CD14-positive monocyte (primary cell): ENCODE data around the gene CYP46A1. TPM values are rescaled to one million over a fixed set of nuclear protein-coding genes. Genes with fewer than 3 reads are reported as not detected.

Experiments
- DNase-seq, 3 donors: peaks; one replicate each; pipeline ENCODE4 v3.0.0-alpha.2; 2011 to 2022
- H2AFZ ChIP-seq: 2 replicates; pipeline ENCODE4 v1.6.0; 2012; ENCODE audit warnings: mild to moderate bottlenecking, low read depth, low read length, inconsistent platforms; ENCODE audit not compliant: insufficient read depth, poor library complexity, severe bottlenecking
- H3K27ac ChIP-seq, 2 donors: 1 replicate in 1 of 2; 2 replicates in 1 of 2; pipeline ENCODE4 v1.5.1; 2012 to 2013; ENCODE audit warnings: low read length in 2 of 2, control low read depth in 1 of 2, inconsistent platforms in 1 of 2, low read depth in 1 of 2, mild to moderate bottlenecking in 1 of 2
- H3K27me3 ChIP-seq, 2 donors: one replicate each; pipeline versions ENCODE4 v1.6.0 to v1.6.1; 2011 to 2013; ENCODE audit warnings: low read length in 2 of 2; ENCODE audit not compliant: control insufficient read depth in 2 of 2, insufficient read depth in 2 of 2
- H3K36me3 ChIP-seq, 2 donors: replicated peaks in 1 of 2; 1 replicate in 1 of 2; 2 replicates in 1 of 2; pipeline versions ENCODE4 v1.5.1 to v1.6.1; 2012 to 2013; ENCODE audit warnings: low read length in 2 of 2, control low read depth in 1 of 2, inconsistent platforms in 1 of 2, mild to moderate bottlenecking in 1 of 2; ENCODE audit not compliant: insufficient read depth in 2 of 2, control insufficient read depth in 1 of 2
- H3K4me1 ChIP-seq, 2 donors: 1 replicate in 1 of 2; 2 replicates in 1 of 2; pipeline versions ENCODE4 v1.5.1 to v1.6.1; 2012 to 2013; ENCODE audit warnings: low read length in 2 of 2, control low read depth in 1 of 2, inconsistent platforms in 1 of 2, mild to moderate bottlenecking in 1 of 2, moderate library complexity in 1 of 2; ENCODE audit not compliant: insufficient read depth in 2 of 2, control insufficient read depth in 1 of 2
- H3K4me2 ChIP-seq: replicated peaks from 2 replicates; pipeline ENCODE3; 2012; ENCODE audit warnings: low read length, moderate library complexity, mild to moderate bottlenecking; ENCODE audit not compliant: poor library complexity, severe bottlenecking; ENCODE audit errors: extremely low read depth
- H3K4me3 ChIP-seq, 3 experiments: fragments of 200-600 bp in 1 of 3; sonication (generic) in 1 of 3; replicated peaks in 1 of 3; 1 replicate in 2 of 3; 2 replicates in 1 of 3; pipeline ENCODE4 v1.5.1; 2011 to 2013; ENCODE audit warnings: low read length in 3 of 3, mild to moderate bottlenecking in 3 of 3, control low read depth in 2 of 3, low read depth in 2 of 3, inconsistent platforms in 1 of 3, moderate library complexity in 1 of 3
- H3K79me2 ChIP-seq: 2 replicates; pipeline ENCODE4 v1.6.0; 2012; ENCODE audit warnings: mild to moderate bottlenecking, control low read depth, inconsistent platforms, low read length, moderate library complexity; ENCODE audit not compliant: insufficient read depth
- H3K9ac ChIP-seq: 2 replicates; pipeline ENCODE4 v1.6.0; 2017; ENCODE audit warnings: low read length, mild to moderate bottlenecking; ENCODE audit not compliant: insufficient read depth, poor library complexity, severe bottlenecking
- H3K9me3 ChIP-seq, 2 donors: replicated peaks in 1 of 2; 1 replicate in 1 of 2; 2 replicates in 1 of 2; pipeline versions ENCODE4 v1.5.1 to v1.6.1; 2012 to 2013; ENCODE audit warnings: low read length in 2 of 2, control low read depth in 1 of 2; ENCODE audit not compliant: control insufficient read depth in 1 of 2, insufficient read depth in 1 of 2
- H4K20me1 ChIP-seq: 2 replicates; pipeline ENCODE4 v1.6.0; 2012; ENCODE audit warnings: mild to moderate bottlenecking, low read length, control low read depth, moderate library complexity; ENCODE audit not compliant: insufficient read depth
- H3K27ac Mint-ChIP-seq, 7 donors: one replicate each; pipeline ENCODE4 v1.8.0; 2020; ENCODE audit warnings: mild to moderate bottlenecking in 7 of 7, mixed read lengths in 7 of 7, moderate library complexity in 6 of 7, inconsistent platforms in 2 of 7
- H3K27me3 Mint-ChIP-seq, 3 donors: one replicate each; pipeline ENCODE4 v1.8.0; 2021 to 2022; ENCODE audit warnings: low read depth in 3 of 3, mild to moderate bottlenecking in 3 of 3, mixed read lengths in 3 of 3, moderate library complexity in 3 of 3, inconsistent platforms in 1 of 3
- H3K36me3 Mint-ChIP-seq, 2 donors: one replicate each; pipeline ENCODE4 v1.8.0; 2020; ENCODE audit warnings: mixed read lengths in 2 of 2, inconsistent platforms in 1 of 2, mild to moderate bottlenecking in 1 of 2
- H3K4me1 Mint-ChIP-seq: one replicate; pipeline ENCODE4 v1.8.0; 2020; ENCODE audit warnings: mild to moderate bottlenecking, mixed read lengths
- H3K4me3 Mint-ChIP-seq, 2 donors: one replicate each; pipeline ENCODE4 v1.8.0; 2020; ENCODE audit warnings: mild to moderate bottlenecking in 2 of 2, mixed read lengths in 2 of 2, moderate library complexity in 1 of 2
- H3K9me3 Mint-ChIP-seq, 7 donors: one replicate each; pipeline ENCODE4 v1.8.0; 2020 to 2022; ENCODE audit warnings: mixed read lengths in 7 of 7, mild to moderate bottlenecking in 6 of 7, moderate library complexity in 6 of 7, inconsistent platforms in 2 of 7
- CTCF ChIP-seq: fragments of 200-600 bp; IDR thresholded peaks from one replicate; pipeline ENCODE4 v1.8.0; 2022; ENCODE audit warnings: antibody characterized with exemption, mild to moderate bottlenecking
- WGBS: methylation state at CpG from one replicate; pipeline ENCODE4 v1.1.5; 2013; ENCODE audit warnings: missing lambda C conversion rate; ENCODE audit not compliant: insufficient coverage; 5-methylcytosine and 5-hydroxymethylcytosine counted together
- intact Hi-C, 2 donors: fragments of 100-400 bp; cut with micrococcal nuclease; formaldehyde crosslinking; loops; one replicate each; pipeline versions ENCODE4 v1.15.0 to v1.15.1; 2023
- polyA plus RNA-seq, 3 donors: library from polyadenylated mRNA; depleted of rRNA in 1 of 3; unstranded in 2 of 3; stranded (reverse) in 1 of 3; fragments of 300-500 nt in 2 of 3; fragments of >200 nt in 1 of 3; fragmentation: Illumina TruSeq in 2 of 3; gene quantifications; 1 replicate in 2 of 3; 2 replicates in 1 of 3; pipeline ENCODE4 v1.2.3, GENCODE V29; 2012 to 2021

The CYP46A1 gene
- polyA plus RNA-seq, 3 donors = not detected

- Histone ChIP-seq H3K4me3 (no peak overlapping the region), H3K4me1 (peaks cover 15 to 20% of the 10 kb centered on the region in 2 donors), H3K36me3 (no peaks in the 10 kb centered on the region), H3K9ac (no peak overlapping the region), H3K4me2 (no peak overlapping the region), H2AFZ (no peak overlapping the region), H3K27ac (no peak overlapping the region), H3K27me3 (peaks cover 8 to 30% of the 10 kb centered on the region in 2 donors), H3K79me2 (no peaks in the 10 kb centered on the region), H3K9me3 (peaks cover 0 to 2% of the 10 kb centered on the region in 2 donors), H4K20me1 (no peaks in the 10 kb centered on the region)
- intact Hi-C loops = loop anchor here in 1 of 2 donors (10.0 kb wide), 1 partner anchor 508 kb away; no protein-coding TSS in a partner anchor
- no peaks in the 10 kb centered on the region for H3K36me3 Mint-ChIP-seq
- H3K4me3 Mint-ChIP-seq = peak overlapping the region in 1 of 2 donors; percentile 51
- H3K27ac Mint-ChIP-seq = no peak overlapping the region
- no peak for DNase-seq
- H3K9me3 Mint-ChIP-seq = peaks cover 0 to 16% (median 3%) of the 10 kb centered on the region in 7 donors
- peaks cover 48 to 64% (median 50%) of the 10 kb centered on the region in 3 donors for H3K27me3 Mint-ChIP-seq
- peaks cover 19% of the 10 kb centered on the region for H3K4me1 Mint-ChIP-seq
- 40% methylated on average over 5 of the region's 8 CpGs for WGBS
- TF ChIP-seq CTCF = no peak
Observed at GRCh38 chr14:99686557-99687283, 2.6 kb downstream of the CYP46A1 start.

- Histone ChIP-seq H3K9me3 (peaks cover 0 to 2% of the 10 kb centered on the region in 2 donors), H3K4me2 (no peak overlapping the region), H4K20me1 (no peaks in the 10 kb centered on the region), H3K27ac (no peak overlapping the region), H3K36me3 (no peaks in the 10 kb centered on the region), H3K27me3 (peaks cover 8 to 30% of the 10 kb centered on the region in 2 donors), H3K4me1 (peaks cover 14 to 19% of the 10 kb centered on the region in 2 donors), H3K79me2 (no peaks in the 10 kb centered on the region), H3K9ac (no peak overlapping the region), H3K4me3 (no peak overlapping the region), H2AFZ (no peak overlapping the region)
- TF ChIP-seq CTCF = peak; percentile 81
- Mint-ChIP-seq H3K36me3 (no peaks in the 10 kb centered on the region), H3K27ac (peak overlapping the region in 1 of 7 donors; percentile 38), H3K4me1 (peaks cover 18% of the 10 kb centered on the region), H3K9me3 (peaks cover 0 to 16% (median 3%) of the 10 kb centered on the region in 7 donors), H3K4me3 (peak overlapping the region in 1 of 2 donors; percentile 27), H3K27me3 (peaks cover 47 to 63% (median 48%) of the 10 kb centered on the region in 3 donors)
- WGBS = 72% methylated on average over 7 of the region's 12 CpGs
- DNase-seq = no peak
- intact Hi-C loops = loop anchor here in 1 of 2 donors (10.0 kb wide), 1 partner anchor 507 kb away; no protein-coding TSS in a partner anchor
Observed at GRCh38 chr14:99687284-99688209, 3.4 kb downstream of the CYP46A1 start.
